Gastroesophageal sphincter (tissue), 3 donors: Measurements from ENCODE around the gene ATP13A2.

Experiments
- POLR2A ChIP-seq, 2 donors: fragments of 450-650 bp; IDR thresholded peaks; one replicate each; pipeline ENCODE4 v1.6.1; 2017; ENCODE audit warnings: antibody characterized with exemption in 2 of 2, mild to moderate bottlenecking in 2 of 2, moderate library complexity in 1 of 2
- POLR2AphosphoS5 ChIP-seq: sonication (generic); formaldehyde crosslinking; IDR thresholded peaks from one replicate; pipeline ENCODE4 v1.6.1; 2017; ENCODE audit warnings: antibody characterized with exemption
- TF ChIP-seq, protein P1 (sequence below), 4 experiments: fragments of 200-600 bp in 2 of 4; fragments of 450-650 bp in 2 of 4; sonication (generic) in 1 of 4; IDR thresholded peaks; one replicate each; pipeline ENCODE4 v1.5.1; 2017 to 2019; ENCODE audit warnings: antibody characterized with exemption in 4 of 4, mild to moderate bottlenecking in 2 of 4, moderate library complexity in 2 of 4

DNA sequence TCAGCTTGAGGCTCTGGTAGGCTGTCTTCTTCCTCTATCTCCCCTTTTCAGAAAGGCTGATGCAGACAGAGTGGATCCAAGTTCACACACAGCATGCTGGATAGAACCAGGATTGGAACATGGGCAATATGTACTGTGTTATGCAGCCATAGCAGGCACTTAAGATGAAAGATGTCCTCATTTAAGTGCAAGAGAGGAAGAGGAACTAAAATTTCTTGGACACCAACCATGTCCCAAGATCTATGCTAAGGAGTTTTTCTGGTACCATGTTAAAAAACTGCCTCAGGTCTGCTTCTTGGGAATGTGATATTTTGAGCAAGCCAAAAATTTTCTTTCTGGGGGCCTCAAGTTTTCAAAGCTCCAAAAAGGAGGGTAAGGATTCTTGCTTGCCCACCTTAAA, 40.9 kb upstream of the ATP13A2 start:
- TF ChIP-seq POLR2A (IDR thresholded peaks at IDR 0.05), result no peak
- TF ChIP-seq, protein P1, sequence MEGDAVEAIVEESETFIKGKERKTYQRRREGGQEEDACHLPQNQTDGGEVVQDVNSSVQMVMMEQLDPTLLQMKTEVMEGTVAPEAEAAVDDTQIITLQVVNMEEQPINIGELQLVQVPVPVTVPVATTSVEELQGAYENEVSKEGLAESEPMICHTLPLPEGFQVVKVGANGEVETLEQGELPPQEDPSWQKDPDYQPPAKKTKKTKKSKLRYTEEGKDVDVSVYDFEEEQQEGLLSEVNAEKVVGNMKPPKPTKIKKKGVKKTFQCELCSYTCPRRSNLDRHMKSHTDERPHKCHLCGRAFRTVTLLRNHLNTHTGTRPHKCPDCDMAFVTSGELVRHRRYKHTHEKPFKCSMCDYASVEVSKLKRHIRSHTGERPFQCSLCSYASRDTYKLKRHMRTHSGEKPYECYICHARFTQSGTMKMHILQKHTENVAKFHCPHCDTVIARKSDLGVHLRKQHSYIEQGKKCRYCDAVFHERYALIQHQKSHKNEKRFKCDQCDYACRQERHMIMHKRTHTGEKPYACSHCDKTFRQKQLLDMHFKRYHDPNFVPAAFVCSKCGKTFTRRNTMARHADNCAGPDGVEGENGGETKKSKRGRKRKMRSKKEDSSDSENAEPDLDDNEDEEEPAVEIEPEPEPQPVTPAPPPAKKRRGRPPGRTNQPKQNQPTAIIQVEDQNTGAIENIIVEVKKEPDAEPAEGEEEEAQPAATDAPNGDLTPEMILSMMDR (IDR thresholded peaks at IDR 0.05), result no peak
- TF ChIP-seq POLR2AphosphoS5, result no peak
